Calu3 (cell line): ENCODE data around the gene FAM3C. TPM values are rescaled to one million over a fixed set of nuclear protein-coding genes. Genes with fewer than 3 reads are reported as not detected.

Source experiments
- BruUV-seq: library from RNA; stranded (reverse); fragments of 400-500 nt; replicated peaks from 2 replicates; lab custom pipeline; 2021; lab: Mats Ljungman, UMichigan
- CTCF ChIA-PET: fragments of 300-600 bp; sonication (Branson Sonifier 250); formaldehyde crosslinking; loops from one replicate; lab custom pipeline; 2022; ENCODE audit warnings: antibody characterized with exemption; lab: Charles Lee
- DNase-seq: peaks from one replicate; pipeline ENCODE4 v3.0.0; 2022
- H3K27ac Mint-ChIP-seq: one replicate; pipeline ENCODE4 v1.8.0; 2022; ENCODE audit warnings: mixed read lengths; ENCODE audit not compliant: unreplicated experiment
- H3K27me3 Mint-ChIP-seq: one replicate; pipeline ENCODE4 v1.8.0; 2022; ENCODE audit warnings: mixed read lengths; ENCODE audit not compliant: unreplicated experiment
- H3K36me3 Mint-ChIP-seq: one replicate; pipeline ENCODE4 v1.8.0; 2022; ENCODE audit warnings: mild to moderate bottlenecking, moderate library complexity, mixed read lengths; ENCODE audit not compliant: insufficient read depth, unreplicated experiment
- H3K4me1 Mint-ChIP-seq: one replicate; pipeline ENCODE4 v1.8.0; 2022; ENCODE audit warnings: mild to moderate bottlenecking, low read depth, mixed read lengths; ENCODE audit not compliant: unreplicated experiment
- H3K4me3 Mint-ChIP-seq: one replicate; pipeline ENCODE4 v1.8.0; 2022; ENCODE audit warnings: mild to moderate bottlenecking, low read depth, moderate library complexity, mixed read lengths; ENCODE audit not compliant: unreplicated experiment
- H3K9me3 Mint-ChIP-seq: one replicate; pipeline ENCODE4 v1.8.0; 2022; ENCODE audit warnings: low read depth, mixed read lengths; ENCODE audit not compliant: unreplicated experiment
- intact Hi-C: fragments of 100-400 bp; cut with micrococcal nuclease; formaldehyde crosslinking; loops from one replicate; pipeline ENCODE4 v1.10.0; 2022; ENCODE audit not compliant: unreplicated experiment
- total RNA-seq: library from RNA; stranded (reverse); gene quantifications from 2 replicates; pipeline ENCODE4 v1.2.3, GENCODE V29; 2022
- TF ChIP-seq, protein P1 (sequence below): fragments of 200-600 bp; IDR thresholded peaks from one replicate; pipeline ENCODE4 v1.8.0; 2022; ENCODE audit warnings: antibody characterized with exemption; ENCODE audit not compliant: unreplicated experiment

The FAM3C gene
- total RNA-seq, 1 experiment from 2014 or later = 206 TPM

- Mint-ChIP-seq H3K27me3 (no peaks in the 10 kb centered on the region), H3K27ac (no peak overlapping the region), H3K9me3 (peaks cover 3% of the 10 kb centered on the region), H3K36me3 (no peaks in the 10 kb centered on the region), H3K4me3 (no peak overlapping the region), H3K4me1 (no peaks in the 10 kb centered on the region)
- TF ChIP-seq, protein P1, sequence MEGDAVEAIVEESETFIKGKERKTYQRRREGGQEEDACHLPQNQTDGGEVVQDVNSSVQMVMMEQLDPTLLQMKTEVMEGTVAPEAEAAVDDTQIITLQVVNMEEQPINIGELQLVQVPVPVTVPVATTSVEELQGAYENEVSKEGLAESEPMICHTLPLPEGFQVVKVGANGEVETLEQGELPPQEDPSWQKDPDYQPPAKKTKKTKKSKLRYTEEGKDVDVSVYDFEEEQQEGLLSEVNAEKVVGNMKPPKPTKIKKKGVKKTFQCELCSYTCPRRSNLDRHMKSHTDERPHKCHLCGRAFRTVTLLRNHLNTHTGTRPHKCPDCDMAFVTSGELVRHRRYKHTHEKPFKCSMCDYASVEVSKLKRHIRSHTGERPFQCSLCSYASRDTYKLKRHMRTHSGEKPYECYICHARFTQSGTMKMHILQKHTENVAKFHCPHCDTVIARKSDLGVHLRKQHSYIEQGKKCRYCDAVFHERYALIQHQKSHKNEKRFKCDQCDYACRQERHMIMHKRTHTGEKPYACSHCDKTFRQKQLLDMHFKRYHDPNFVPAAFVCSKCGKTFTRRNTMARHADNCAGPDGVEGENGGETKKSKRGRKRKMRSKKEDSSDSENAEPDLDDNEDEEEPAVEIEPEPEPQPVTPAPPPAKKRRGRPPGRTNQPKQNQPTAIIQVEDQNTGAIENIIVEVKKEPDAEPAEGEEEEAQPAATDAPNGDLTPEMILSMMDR = no peak
- no TSS peak for BruUV-seq
- intact Hi-C loops = no loop called here
- CTCF ChIA-PET = no interaction called here
- DNase-seq = no peak
Observed at GRCh38 chr7:121305109-121305508, 91.0 kb downstream of the FAM3C start.

- CTCF ChIA-PET = no interaction called here
- DNase-seq = no peak
- TF ChIP-seq, protein P1 = no peak
- BruUV-seq = no TSS peak
- Mint-ChIP-seq H3K9me3 (no peaks in the 10 kb centered on the region), H3K27ac (no peak overlapping the region), H3K4me1 (no peaks in the 10 kb centered on the region), H3K4me3 (no peak overlapping the region), H3K36me3 (no peaks in the 10 kb centered on the region), H3K27me3 (no peaks in the 10 kb centered on the region)
- intact Hi-C loops = no loop called here
Observed at GRCh38 chr7:121304102-121304658, 91.9 kb downstream of the FAM3C start.

DNA sequence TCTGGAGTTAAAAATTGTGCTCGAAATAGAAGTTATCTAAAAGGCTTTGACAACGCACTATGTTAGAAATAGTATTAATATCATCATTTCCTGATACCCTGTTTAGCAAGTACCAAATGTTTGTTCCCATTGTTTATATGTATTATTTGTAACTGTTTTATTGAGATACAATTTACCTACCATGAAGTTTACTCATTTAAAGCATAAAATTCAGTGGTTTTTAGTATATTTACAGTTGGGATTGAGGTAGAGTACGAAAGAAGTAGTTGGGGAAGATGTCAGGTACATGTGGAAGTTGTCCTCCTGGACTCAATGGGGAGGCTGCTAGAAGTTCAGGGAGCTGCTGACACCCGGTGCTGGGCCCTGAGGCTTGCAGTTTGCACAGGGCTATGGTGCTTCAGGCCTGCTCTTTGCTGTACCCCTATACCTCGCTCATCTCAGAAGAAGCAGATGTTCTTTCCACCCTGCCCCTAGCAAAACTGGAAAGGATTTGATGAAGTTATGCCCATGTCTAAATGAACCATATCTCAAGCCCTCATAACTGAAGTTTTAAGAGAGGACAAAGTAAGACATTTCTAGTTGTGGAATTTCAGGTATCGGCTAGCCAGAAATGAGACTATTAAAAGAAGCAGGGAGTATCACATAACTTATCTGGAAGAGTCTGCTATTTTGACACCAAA, 92.5 kb downstream of the FAM3C start:
- no peaks in the 10 kb centered on the region for H3K4me1 Mint-ChIP-seq
- BruUV-seq = no TSS peak
- H3K36me3 Mint-ChIP-seq = no peaks in the 10 kb centered on the region
- no peak overlapping the region for H3K27ac Mint-ChIP-seq
- H3K4me3 Mint-ChIP-seq = no peak overlapping the region
- TF ChIP-seq, protein P1 = no peak
- no peaks in the 10 kb centered on the region for H3K27me3 Mint-ChIP-seq
- CTCF ChIA-PET = no interaction called here
- no peak for DNase-seq
- intact Hi-C loops = no loop called here
- no peaks in the 10 kb centered on the region for H3K9me3 Mint-ChIP-seq

GRCh38 chr7:121302214-121302745, 93.8 kb downstream of the FAM3C start:
- Mint-ChIP-seq H3K4me3 (no peak overlapping the region), H3K9me3 (no peaks in the 10 kb centered on the region), H3K4me1 (no peaks in the 10 kb centered on the region)

More at GRCh38 chr7:121302214-121302745, 93.8 kb downstream of the FAM3C start:
- no TSS peak for BruUV-seq
- DNase-seq = no peak
- Mint-ChIP-seq H3K27me3 (no peaks in the 10 kb centered on the region), H3K36me3 (no peaks in the 10 kb centered on the region), H3K27ac (no peak overlapping the region)
- intact Hi-C loops = no loop called here
- TF ChIP-seq, protein P1 = no peak
- CTCF ChIA-PET = no interaction called here
